Panc1 (cell line): Measurements from ENCODE around the gene DIPK1B. TPM values are rescaled to one million over a fixed set of nuclear protein-coding genes. Genes with fewer than 3 reads are reported as not detected.

Source experiments
- ATAC-seq: fragments of 200-7000 bp; cut with Tn5 transposase; 2 replicates; pipeline ENCODE4 v1.9.1; 2020; ENCODE audit warnings: mild to moderate bottlenecking, moderate library complexity
- BruUV-seq: library from RNA; stranded (reverse); fragments of 400-500 nt; replicated peaks from 2 replicates; lab custom pipeline; 2021; lab: Mats Ljungman, UMichigan
- CTCF ChIA-PET: fragments of 300-600 bp; sonication (Branson Sonifier 250); formaldehyde crosslinking; loops from one replicate; lab custom pipeline; 2022; ENCODE audit warnings: antibody characterized with exemption; lab: Charles Lee
- POLR2A ChIA-PET: fragments of 300-600 bp; sonication (Branson Sonifier 250); formaldehyde crosslinking; loops from one replicate; lab custom pipeline; 2022; ENCODE audit warnings: antibody characterized with exemption; lab: Charles Lee
- DNase-seq: peaks from one replicate; pipeline ENCODE4 v3.0.0-alpha.2; 2010; ENCODE audit warnings: low read depth, low spot score
- H3K27ac ChIP-seq: 2 replicates; pipeline ENCODE4 v1.5.1; 2011; ENCODE audit warnings: mild to moderate bottlenecking, low read length, inconsistent platforms
- H3K27me3 ChIP-seq: fragments of 200-500 bp; sonication (Bioruptor generic); 2 replicates; pipeline ENCODE4 v1.6.0; 2014; ENCODE audit warnings: low read length, inconsistent platforms; ENCODE audit not compliant: control insufficient read depth, insufficient read depth
- H3K36me3 ChIP-seq: fragments of 200-500 bp; sonication (Bioruptor generic); 2 replicates; pipeline ENCODE4 v1.5.1; 2014; ENCODE audit warnings: inconsistent platforms, mild to moderate bottlenecking, low read length, moderate library complexity; ENCODE audit not compliant: control insufficient read depth, insufficient read depth
- H3K4me1 ChIP-seq: 2 replicates; pipeline ENCODE4 v1.5.1; 2011; ENCODE audit warnings: inconsistent platforms, mild to moderate bottlenecking, low read length, moderate library complexity; ENCODE audit not compliant: control insufficient read depth, insufficient read depth
- H3K4me3 ChIP-seq, 2 experiments: 2 replicates each; pipeline ENCODE4 v1.5.1; 2011 to 2012; ENCODE audit warnings: low read depth in 2 of 2, low read length in 2 of 2, mild to moderate bottlenecking in 2 of 2, inconsistent platforms in 1 of 2, moderate library complexity in 1 of 2
- H3K9me3 ChIP-seq: fragments of 200-500 bp; sonication (Bioruptor generic); 2 replicates; pipeline ENCODE4 v1.5.1; 2014; ENCODE audit warnings: low read depth, mild to moderate bottlenecking, inconsistent platforms, low read length, moderate library complexity; ENCODE audit not compliant: control insufficient read depth, insufficient read depth
- CTCF ChIP-seq: fragments of 450-650 bp; IDR thresholded peaks from 2 replicates; pipeline ENCODE4 v1.5.1; 2017; ENCODE audit warnings: mild to moderate bottlenecking
- POLR2AphosphoS5 ChIP-seq: IDR thresholded peaks from 2 replicates; pipeline ENCODE4 v1.6.1; 2012; ENCODE audit warnings: mild to moderate bottlenecking, low read depth, low read length, moderate library complexity
- SIN3A ChIP-seq: IDR thresholded peaks from 2 replicates; pipeline ENCODE4 v1.6.1; 2012; ENCODE audit warnings: low read depth, mild to moderate bottlenecking, low read length, moderate library complexity, borderline replicate concordance; ENCODE audit not compliant: insufficient read depth
- TCF7L2 ChIP-seq: IDR thresholded peaks from 2 replicates; pipeline ENCODE4 v1.6.1; 2011; ENCODE audit warnings: mild to moderate bottlenecking, low read depth, low read length, inconsistent platforms
- in situ Hi-C: cut with HindIII; loops from 2 replicates; pipeline ENCODE4 v1.10.0; 2016; ENCODE audit warnings: low sequenced_read_pairs, low pct_unique_long_range_greater_than_20kb
- intact Hi-C: fragments of 100-400 bp; cut with micrococcal nuclease; formaldehyde crosslinking; loops from one replicate; pipeline ENCODE4 v1.10.0; 2022; ENCODE audit not compliant: unreplicated experiment
- total RNA-seq: library from RNA; stranded (reverse); gene quantifications from one replicate; pipeline ENCODE4 v1.2.1, GENCODE V29; 2021; ENCODE audit not compliant: unreplicated experiment
- TF ChIP-seq, protein P1 (sequence below), 2 experiments: IDR thresholded peaks; 2 replicates each; pipeline ENCODE4 v1.6.1; 2011 to 2012; ENCODE audit warnings: low read depth in 2 of 2, control low read depth in 1 of 2, low read length in 1 of 2, mild to moderate bottlenecking in 1 of 2, moderate library complexity in 1 of 2; ENCODE audit not compliant: insufficient read depth in 1 of 2

Gene DIPK1B
- total RNA-seq, 1 experiment from 2014 or later: 10.6 TPM

DNA sequence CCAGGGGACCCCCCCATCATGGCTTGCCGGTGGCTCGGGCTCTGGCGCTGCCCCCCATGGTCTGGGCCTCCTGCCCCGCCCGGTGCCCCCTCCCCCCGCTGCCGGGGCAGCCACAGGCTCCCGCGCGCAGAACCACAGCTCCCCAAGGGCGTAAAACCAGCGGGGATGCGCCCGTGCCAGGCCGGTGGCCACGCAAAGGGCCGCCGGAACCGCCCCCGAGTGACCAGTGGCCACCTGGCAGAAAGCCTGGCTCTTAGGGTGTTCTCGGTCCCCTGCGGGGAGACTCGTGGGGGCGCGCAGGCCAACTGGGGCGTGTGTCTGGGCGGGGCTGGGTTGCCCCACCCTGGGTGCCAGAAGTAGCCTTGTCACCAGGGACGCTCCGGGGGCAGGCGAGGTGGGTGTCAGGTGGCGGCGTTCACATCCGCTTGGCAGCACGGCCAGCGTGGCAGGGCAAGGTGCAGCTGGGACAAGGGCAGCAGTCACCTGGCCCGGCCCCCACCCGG lies 24.6 kb upstream of the DIPK1B start:
- ChIA-PET CTCF (no interaction called here), POLR2A (no interaction called here)
- peak; percentile 8; the same call in 1 of the 2 replicates for ATAC-seq
- in situ Hi-C loops: no loop called here
- Histone ChIP-seq H3K4me3 (peak overlapping the region; percentile 21 to 34; a peak in 3 of 4 replicates), H3K27ac (no peak overlapping the region), H3K27me3 (no peaks in the 10 kb centered on the region), H3K36me3 (no peaks in the 10 kb centered on the region), H3K9me3 (no peaks in the 10 kb centered on the region), H3K4me1 (peaks cover 28% of the 10 kb centered on the region)
- TF ChIP-seq TCF7L2 (no peak), POLR2AphosphoS5 (no peak), SIN3A (no peak), CTCF (no peak)
- TF ChIP-seq, protein P1, sequence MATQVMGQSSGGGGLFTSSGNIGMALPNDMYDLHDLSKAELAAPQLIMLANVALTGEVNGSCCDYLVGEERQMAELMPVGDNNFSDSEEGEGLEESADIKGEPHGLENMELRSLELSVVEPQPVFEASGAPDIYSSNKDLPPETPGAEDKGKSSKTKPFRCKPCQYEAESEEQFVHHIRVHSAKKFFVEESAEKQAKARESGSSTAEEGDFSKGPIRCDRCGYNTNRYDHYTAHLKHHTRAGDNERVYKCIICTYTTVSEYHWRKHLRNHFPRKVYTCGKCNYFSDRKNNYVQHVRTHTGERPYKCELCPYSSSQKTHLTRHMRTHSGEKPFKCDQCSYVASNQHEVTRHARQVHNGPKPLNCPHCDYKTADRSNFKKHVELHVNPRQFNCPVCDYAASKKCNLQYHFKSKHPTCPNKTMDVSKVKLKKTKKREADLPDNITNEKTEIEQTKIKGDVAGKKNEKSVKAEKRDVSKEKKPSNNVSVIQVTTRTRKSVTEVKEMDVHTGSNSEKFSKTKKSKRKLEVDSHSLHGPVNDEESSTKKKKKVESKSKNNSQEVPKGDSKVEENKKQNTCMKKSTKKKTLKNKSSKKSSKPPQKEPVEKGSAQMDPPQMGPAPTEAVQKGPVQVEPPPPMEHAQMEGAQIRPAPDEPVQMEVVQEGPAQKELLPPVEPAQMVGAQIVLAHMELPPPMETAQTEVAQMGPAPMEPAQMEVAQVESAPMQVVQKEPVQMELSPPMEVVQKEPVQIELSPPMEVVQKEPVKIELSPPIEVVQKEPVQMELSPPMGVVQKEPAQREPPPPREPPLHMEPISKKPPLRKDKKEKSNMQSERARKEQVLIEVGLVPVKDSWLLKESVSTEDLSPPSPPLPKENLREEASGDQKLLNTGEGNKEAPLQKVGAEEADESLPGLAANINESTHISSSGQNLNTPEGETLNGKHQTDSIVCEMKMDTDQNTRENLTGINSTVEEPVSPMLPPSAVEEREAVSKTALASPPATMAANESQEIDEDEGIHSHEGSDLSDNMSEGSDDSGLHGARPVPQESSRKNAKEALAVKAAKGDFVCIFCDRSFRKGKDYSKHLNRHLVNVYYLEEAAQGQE (IDR thresholded peaks at IDR 0.05; ENCODE audit: insufficient read depth in 1 of 2, low read depth in 2 of 2, low read length in 1 of 2): no peak
- intact Hi-C loops: no loop called here
- BruUV-seq: no TSS peak
- no peak for DNase-seq

GRCh38 chr9:136688274-136689107 lies 23.9 kb upstream of the DIPK1B start:
- BruUV-seq: no TSS peak
- H3K4me1 ChIP-seq: peaks cover 35% of the 10 kb centered on the region
- ChIA-PET CTCF (no interaction called here), POLR2A (no interaction called here)
- intact Hi-C loops (no loop called here), in situ Hi-C loops (no loop called here)
- no peak overlapping the region for H3K27ac ChIP-seq
- no peaks in the 10 kb centered on the region for H3K36me3 ChIP-seq
- no peaks in the 10 kb centered on the region for H3K27me3 ChIP-seq
- H3K4me3 ChIP-seq: no peak overlapping the region
- no peaks in the 10 kb centered on the region for H3K9me3 ChIP-seq
- no peak for TF ChIP-seq CTCF
- no peak for TF ChIP-seq TCF7L2
- no peak for TF ChIP-seq SIN3A
- TF ChIP-seq POLR2AphosphoS5: no peak
- TF ChIP-seq, protein P1 (IDR thresholded peaks at IDR 0.05; ENCODE audit: insufficient read depth in 1 of 2, low read depth in 2 of 2, low read length in 1 of 2): no peak
- no peak for DNase-seq
- no peak for ATAC-seq
